GM19467 (cell line): ENCODE results near the gene KDELR1.

Experiments
- ATAC-seq: cut with Tn5 transposase; IDR thresholded peaks from one replicate; pipeline ENCODE4 v1.9.1; 2021; ENCODE audit warnings: mild to moderate bottlenecking, moderate library complexity; ENCODE audit not compliant: unreplicated experiment

Gene KDELR1

DNA sequence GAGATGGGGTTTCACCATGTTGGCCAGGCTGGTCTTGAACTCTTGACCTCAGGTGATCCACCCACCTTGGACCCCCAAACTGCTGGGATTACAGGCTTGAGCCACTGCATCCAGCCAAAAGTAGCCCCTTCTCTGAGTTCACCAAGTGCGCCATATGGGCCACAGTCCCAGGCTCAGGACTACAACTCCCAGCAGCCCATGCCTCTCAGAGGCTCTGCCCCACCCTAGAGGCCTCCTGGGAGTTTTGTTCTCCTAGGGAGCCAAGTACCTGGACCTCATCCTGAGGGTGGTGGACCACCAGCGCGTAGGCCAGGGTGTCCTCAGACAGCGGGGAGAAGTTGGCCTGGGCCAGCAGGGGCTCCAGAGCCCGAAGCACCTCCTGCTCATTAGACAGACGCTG is 46.5 kb downstream of the KDELR1 start:
- ATAC-seq, result no peak

- no peak for ATAC-seq
Measured at GRCh38 chr19:48342841-48343540, 48.4 kb downstream of the KDELR1 start.

DNA sequence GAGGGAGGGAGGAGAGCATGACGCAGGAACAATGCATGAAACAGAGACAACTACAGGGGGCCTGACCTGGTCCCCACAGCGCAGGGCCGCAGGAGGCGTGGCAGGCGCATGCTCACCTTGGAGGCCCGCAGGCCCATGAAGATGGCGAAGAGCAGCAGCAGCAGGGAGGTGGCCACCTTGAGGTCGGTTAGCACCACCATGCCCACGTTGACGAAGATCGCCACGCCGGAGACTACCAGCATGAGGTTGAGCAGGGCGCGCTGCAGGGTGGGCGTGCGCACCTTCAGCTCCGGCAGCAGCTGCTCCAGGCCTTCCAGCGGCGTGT is 49.0 kb downstream of the KDELR1 start:
- ATAC-seq, result no peak

DNA sequence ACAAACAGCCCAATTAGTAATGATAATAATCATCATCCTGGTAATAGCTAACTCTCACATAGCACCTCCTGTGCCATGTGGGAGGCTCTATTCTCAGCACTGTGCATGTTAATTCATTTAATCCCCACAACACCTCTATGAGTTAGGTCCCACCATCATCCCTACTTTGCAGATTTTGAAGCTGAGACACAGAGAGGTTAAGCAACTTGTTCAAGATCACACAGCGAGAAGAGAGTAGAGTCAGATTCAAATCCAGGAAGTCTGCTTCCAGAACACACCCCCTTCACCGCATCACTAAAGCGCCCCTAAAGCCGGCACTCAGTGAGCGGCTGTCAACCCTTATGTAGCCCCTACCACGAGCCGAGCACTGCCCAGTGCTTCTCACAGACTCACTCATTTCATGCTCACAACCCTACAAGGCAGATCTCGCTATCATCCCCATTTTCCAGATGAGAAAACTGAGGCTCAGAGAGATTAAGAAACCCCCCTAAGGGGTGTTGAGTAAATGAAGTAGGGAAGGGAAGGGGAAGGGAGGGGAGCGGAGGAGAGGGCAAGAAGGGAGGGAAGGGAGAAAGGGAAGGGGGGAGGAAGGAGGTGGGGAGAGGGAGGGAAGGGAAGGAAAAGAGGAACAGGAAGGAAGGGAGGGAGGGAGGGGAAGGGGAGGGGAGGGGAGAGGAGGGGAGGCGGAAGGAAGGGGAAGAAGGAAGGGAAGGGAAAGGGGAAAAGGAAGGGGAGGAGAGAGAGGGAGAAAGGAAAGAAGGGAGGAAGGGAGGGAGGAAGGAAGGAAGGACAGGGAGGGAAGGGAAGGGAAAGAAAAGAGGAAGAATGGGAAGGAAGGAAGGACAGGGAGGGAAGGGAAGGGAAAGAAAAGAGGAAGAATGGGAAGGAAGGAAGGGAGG is 49.6 kb downstream of the KDELR1 start:
- no peak for ATAC-seq

DNA sequence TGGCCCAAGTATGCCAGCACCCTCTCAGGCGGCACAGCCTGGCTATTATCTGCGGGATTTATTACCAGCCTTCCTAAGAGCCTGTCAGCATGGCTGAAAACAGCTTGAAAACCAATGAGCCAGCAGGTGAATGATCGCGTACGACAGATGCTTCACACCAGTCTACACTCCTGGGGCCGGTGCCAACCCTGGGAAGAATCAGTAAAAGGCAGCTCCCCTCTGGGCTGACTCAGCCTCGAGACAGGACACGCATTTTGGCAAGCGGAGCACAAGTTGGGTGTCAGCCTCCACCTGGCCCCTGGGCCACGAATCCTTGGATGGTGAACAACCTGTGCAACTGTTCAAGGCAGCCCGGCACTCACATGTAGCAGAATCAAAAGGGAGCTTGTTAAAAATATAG is 50.4 kb downstream of the KDELR1 start:
- ATAC-seq, result no peak

DNA sequence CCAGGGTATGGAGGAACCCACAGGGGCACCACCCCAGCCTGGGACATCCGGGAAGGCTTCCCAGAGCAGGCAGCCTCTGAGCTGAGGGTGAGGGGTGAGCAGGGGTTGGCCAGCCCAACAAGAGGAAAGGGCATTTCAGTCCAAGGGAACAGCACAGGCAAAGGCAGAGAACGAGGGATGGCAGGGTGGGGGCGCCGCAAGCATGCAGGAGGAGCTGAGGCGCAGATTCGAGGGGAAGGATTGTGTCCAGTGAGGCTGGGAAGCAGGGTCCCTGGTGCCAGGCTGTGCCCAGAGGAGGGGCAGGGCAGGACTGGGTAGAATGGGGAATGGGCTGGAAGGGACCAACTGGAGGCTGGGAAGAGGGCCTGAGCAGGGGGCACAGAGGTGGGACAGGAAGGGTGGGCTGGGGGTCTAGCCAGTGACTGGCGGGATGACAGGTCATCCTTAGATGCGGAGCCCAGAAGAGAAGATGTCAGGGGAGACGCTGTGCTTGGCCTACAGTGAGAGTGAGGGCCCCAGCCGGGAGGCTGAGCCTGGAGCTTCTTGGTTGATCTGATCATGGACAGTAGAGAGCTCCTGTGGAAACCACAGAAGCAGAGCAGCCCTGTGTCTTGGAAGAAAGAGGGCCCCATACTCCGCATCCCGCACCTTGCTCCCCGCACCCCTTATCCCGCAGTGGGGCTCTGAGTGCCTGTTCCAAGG is 52.4 kb downstream of the KDELR1 start:
- no peak for ATAC-seq

GRCh38 chr19:48338253-48338755 is 53.0 kb downstream of the KDELR1 start:
- ATAC-seq, result no peak

DNA sequence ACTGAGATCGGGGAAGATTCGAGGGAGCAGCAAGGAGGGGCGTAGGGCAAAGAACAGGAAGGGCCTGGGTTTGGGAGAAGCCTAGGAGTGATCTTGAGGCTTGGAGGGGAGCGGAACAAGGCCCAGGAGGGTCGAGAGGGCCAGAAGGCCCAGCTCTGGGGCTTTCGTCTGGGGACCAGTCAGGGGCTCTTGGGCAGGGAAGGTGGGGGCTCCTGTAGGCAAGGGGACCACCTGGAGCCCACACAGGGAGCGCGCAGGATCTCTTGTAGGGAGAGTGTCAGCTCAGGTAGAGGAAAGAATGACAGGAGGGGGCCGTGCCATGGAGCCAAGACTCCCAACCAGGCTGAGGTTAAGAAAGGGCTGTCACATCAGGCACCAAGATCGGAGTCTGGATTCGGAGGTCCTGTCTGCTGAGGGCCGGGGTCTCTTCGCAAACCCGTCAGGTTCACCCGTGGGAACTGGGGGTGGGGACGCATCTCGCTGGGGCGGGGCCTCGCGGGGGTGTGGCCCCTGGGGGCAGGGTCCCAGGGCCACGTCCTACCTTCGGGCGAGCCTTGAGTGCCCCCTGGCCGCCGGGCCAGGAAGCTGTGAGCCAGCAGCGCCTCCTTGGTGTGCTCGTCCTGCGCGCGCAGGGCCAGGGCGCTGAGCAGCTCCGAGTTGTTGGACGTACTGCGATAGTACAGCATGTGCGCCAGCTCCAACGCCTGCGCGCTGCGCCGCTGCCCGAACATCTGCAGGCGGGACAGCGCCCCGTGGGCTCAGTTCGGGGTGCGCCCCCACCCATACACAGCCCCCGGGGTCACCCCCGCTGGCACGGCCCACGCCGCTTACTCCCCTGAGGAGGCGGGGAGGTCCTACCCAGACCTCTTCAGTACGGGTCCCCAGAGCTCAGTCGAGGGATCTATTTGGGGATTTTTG is 57.6 kb downstream of the KDELR1 start:
- peak; percentile 52 for ATAC-seq

GRCh38 chr19:48332662-48333466 is 58.5 kb downstream of the KDELR1 start:
- peak; percentile 45 for ATAC-seq
